Measurements from ENCODE around the gene WDR70. TPM values are rescaled to one million over a fixed set of nuclear protein-coding genes. Genes with fewer than 3 reads are reported as not detected.
A peak's percentile ranks its signal among the peaks of the same experiment; 100 is the strongest.
"Not testable (repeated sequence)": the region's sequence is repeated elsewhere in the genome, so short reads cannot be mapped to it uniquely, and the experiment has no call there.

The WDR70 gene
- total RNA-seq, 1 donor from 2014 or later = 31.3 TPM

DNA sequence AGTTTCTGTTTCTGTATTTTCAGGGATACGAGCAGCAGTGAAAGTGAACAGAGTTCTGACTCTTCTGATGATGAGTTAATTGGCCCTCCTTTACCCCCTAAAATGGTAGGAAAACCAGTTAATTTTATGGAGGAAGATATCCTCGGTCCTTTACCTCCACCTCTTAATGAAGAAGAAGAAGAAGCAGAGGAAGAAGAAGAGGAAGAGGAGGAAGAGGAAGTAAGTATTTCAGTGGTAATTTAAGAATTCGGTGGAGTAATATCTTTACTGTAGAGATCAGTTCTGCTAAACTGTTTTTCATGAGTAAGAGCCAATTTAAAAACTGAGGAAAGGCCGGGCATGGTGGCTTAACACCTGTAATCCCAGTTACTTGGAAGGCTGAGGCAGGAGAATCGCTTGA lies 17.2 kb downstream of the WDR70 start:
- no peaks in the 10 kb centered on the region for H3K9me3 ChIP-seq (ENCODE audit: insufficient read depth, low read depth, low read length)

DNA sequence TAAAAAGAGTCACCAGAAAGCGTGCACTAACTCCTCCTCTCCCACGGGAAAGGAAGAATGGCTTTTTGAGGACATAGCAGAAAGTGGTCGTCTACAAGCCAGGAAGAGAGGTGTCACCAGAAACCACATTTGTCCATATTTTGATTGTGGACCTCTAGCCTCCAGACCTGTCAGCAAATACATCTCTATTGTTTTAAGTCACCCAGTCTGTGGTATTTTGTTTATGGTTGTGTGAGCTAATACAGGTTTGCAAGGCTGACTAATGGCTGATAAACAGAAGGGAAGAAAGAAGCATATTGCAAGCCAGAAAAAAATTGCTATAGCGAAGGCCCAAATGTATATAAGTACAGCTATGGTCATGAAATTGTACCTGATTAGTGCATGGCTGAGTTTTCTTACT lies 21.4 kb downstream of the WDR70 start:
- no peak for TF ChIP-seq EZH2 (IDR thresholded peaks at IDR 0.05; ENCODE audit: insufficient read depth, low read length)
- TF ChIP-seq, protein P1, sequence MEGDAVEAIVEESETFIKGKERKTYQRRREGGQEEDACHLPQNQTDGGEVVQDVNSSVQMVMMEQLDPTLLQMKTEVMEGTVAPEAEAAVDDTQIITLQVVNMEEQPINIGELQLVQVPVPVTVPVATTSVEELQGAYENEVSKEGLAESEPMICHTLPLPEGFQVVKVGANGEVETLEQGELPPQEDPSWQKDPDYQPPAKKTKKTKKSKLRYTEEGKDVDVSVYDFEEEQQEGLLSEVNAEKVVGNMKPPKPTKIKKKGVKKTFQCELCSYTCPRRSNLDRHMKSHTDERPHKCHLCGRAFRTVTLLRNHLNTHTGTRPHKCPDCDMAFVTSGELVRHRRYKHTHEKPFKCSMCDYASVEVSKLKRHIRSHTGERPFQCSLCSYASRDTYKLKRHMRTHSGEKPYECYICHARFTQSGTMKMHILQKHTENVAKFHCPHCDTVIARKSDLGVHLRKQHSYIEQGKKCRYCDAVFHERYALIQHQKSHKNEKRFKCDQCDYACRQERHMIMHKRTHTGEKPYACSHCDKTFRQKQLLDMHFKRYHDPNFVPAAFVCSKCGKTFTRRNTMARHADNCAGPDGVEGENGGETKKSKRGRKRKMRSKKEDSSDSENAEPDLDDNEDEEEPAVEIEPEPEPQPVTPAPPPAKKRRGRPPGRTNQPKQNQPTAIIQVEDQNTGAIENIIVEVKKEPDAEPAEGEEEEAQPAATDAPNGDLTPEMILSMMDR (IDR thresholded peaks at IDR 0.05; ENCODE audit: insufficient read depth, low read depth, low read length) = no peak
- H3K4me2 ChIP-seq (ENCODE audit: low read length) = no peak overlapping the region
- no peaks in the 10 kb centered on the region for H3K79me2 ChIP-seq (ENCODE audit: insufficient read depth, low read length)
- H3K4me3 Mint-ChIP-seq (ENCODE audit: unreplicated experiment) = no peak overlapping the region
- H3K9me3 Mint-ChIP-seq (ENCODE audit: unreplicated experiment) = no peaks in the 10 kb centered on the region
- H3K9ac ChIP-seq (ENCODE audit: low read length) = no peak overlapping the region
- H3K4me1 Mint-ChIP-seq (ENCODE audit: low read depth, unreplicated experiment) = peaks cover 2% of the 10 kb centered on the region
- H3K27ac ChIP-seq (ENCODE audit: low read depth, low read length) = no peak overlapping the region
- no peak overlapping the region for H2AFZ ChIP-seq (ENCODE audit: low read depth, low read length)
- H3K27ac Mint-ChIP-seq (ENCODE audit: unreplicated experiment) = no peak overlapping the region
- peak; percentile 18 for DNase-seq (ENCODE audit: low read depth)
- H3K4me3 ChIP-seq (ENCODE audit: insufficient read depth, low read depth, low read length) = no peak overlapping the region
- no peaks in the 10 kb centered on the region for H4K20me1 ChIP-seq (ENCODE audit: insufficient read depth, low read length)
- H3K36me3 Mint-ChIP-seq (ENCODE audit: low read depth, unreplicated experiment) = peaks cover 2% of the 10 kb centered on the region
- no peaks in the 10 kb centered on the region for H3K4me1 ChIP-seq (ENCODE audit: insufficient read depth, low read length)
- no peaks in the 10 kb centered on the region for H3K27me3 ChIP-seq (ENCODE audit: insufficient read depth, low read length)
- FAIRE-seq = no peak
- no peaks in the 10 kb centered on the region for H3K9me3 ChIP-seq (ENCODE audit: insufficient read depth, low read depth, low read length)
- H3K27me3 Mint-ChIP-seq (ENCODE audit: low read depth, unreplicated experiment) = no peaks in the 10 kb centered on the region
- H3K36me3 ChIP-seq (ENCODE audit: insufficient read depth, low read length) = peaks cover 11% of the 10 kb centered on the region

More for the DNA sequence above, 17.2 kb downstream of the WDR70 start:
- no peaks in the 10 kb centered on the region for H4K20me1 ChIP-seq (ENCODE audit: insufficient read depth, low read length)
- no peak overlapping the region for H3K27ac ChIP-seq (ENCODE audit: low read depth, low read length)
- no peaks in the 10 kb centered on the region for H3K27me3 Mint-ChIP-seq (ENCODE audit: low read depth, unreplicated experiment)
- no peaks in the 10 kb centered on the region for H3K9me3 Mint-ChIP-seq (ENCODE audit: unreplicated experiment)
- H3K4me3 Mint-ChIP-seq (ENCODE audit: unreplicated experiment) = no peak overlapping the region
- peaks cover 2% of the 10 kb centered on the region for H3K4me1 Mint-ChIP-seq (ENCODE audit: low read depth, unreplicated experiment)
- H3K36me3 Mint-ChIP-seq (ENCODE audit: low read depth, unreplicated experiment) = peaks cover 6% of the 10 kb centered on the region
- H3K4me3 ChIP-seq (ENCODE audit: insufficient read depth, low read depth, low read length) = no peak overlapping the region
- H3K79me2 ChIP-seq (ENCODE audit: insufficient read depth, low read length) = no peaks in the 10 kb centered on the region
- DNase-seq (ENCODE audit: low read depth) (no peak), FAIRE-seq (no peak)
- H3K4me1 ChIP-seq (ENCODE audit: insufficient read depth, low read length) = no peaks in the 10 kb centered on the region
- H3K27me3 ChIP-seq (ENCODE audit: insufficient read depth, low read length) = no peaks in the 10 kb centered on the region
- no peak overlapping the region for H3K27ac Mint-ChIP-seq (ENCODE audit: unreplicated experiment)
- H2AFZ ChIP-seq (ENCODE audit: low read depth, low read length) = no peak overlapping the region
- TF ChIP-seq EZH2 (IDR thresholded peaks at IDR 0.05; ENCODE audit: insufficient read depth, low read length) = no peak
- TF ChIP-seq, protein P1 (IDR thresholded peaks at IDR 0.05; ENCODE audit: insufficient read depth, low read depth, low read length) = no peak
- peaks cover 20% of the 10 kb centered on the region for H3K36me3 ChIP-seq (ENCODE audit: insufficient read depth, low read length)
- no peak overlapping the region for H3K4me2 ChIP-seq (ENCODE audit: low read length)
- H3K9ac ChIP-seq (ENCODE audit: low read length) = no peak overlapping the region

DNA sequence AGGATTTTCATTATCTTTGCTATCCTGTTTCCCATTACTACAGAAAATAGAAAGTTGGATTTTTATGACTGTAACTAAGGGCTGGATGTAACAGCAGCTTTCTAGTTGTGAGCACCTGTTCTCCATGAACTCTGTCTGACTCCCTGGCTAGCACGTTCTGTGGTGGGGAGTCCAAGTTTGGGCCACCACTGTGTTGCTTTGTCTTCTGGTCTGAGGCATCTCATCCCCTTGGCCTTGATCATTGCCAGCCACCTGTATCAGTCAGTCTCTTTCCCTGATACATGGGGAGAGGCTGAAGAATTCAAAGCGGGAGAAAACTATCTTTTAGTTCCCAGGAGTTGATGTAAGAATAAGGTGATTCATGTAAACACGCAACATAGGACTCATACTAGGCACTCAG lies 33.4 kb downstream of the WDR70 start:
- Histone ChIP-seq H3K79me2 (ENCODE audit: insufficient read depth, low read length) (no peaks in the 10 kb centered on the region), H3K36me3 (ENCODE audit: insufficient read depth, low read length) (no peaks in the 10 kb centered on the region), H3K27ac (ENCODE audit: low read depth, low read length) (no peak overlapping the region), H3K9me3 (ENCODE audit: insufficient read depth, low read depth, low read length) (no peaks in the 10 kb centered on the region), H3K4me2 (ENCODE audit: low read length) (no peak overlapping the region), H4K20me1 (ENCODE audit: insufficient read depth, low read length) (no peaks in the 10 kb centered on the region), H2AFZ (ENCODE audit: low read depth, low read length) (no peak overlapping the region), H3K9ac (ENCODE audit: low read length) (no peak overlapping the region), H3K4me1 (ENCODE audit: insufficient read depth, low read length) (no peaks in the 10 kb centered on the region), H3K4me3 (ENCODE audit: insufficient read depth, low read depth, low read length) (no peak overlapping the region), H3K27me3 (ENCODE audit: insufficient read depth, low read length) (no peaks in the 10 kb centered on the region)
- Mint-ChIP-seq H3K36me3 (ENCODE audit: low read depth, unreplicated experiment) (peaks cover 12% of the 10 kb centered on the region), H3K9me3 (ENCODE audit: unreplicated experiment) (no peaks in the 10 kb centered on the region), H3K27ac (ENCODE audit: unreplicated experiment) (no peak overlapping the region), H3K4me3 (ENCODE audit: unreplicated experiment) (no peak overlapping the region), H3K27me3 (ENCODE audit: low read depth, unreplicated experiment) (no peaks in the 10 kb centered on the region), H3K4me1 (ENCODE audit: low read depth, unreplicated experiment) (no peaks in the 10 kb centered on the region)
- TF ChIP-seq, protein P1 (IDR thresholded peaks at IDR 0.05; ENCODE audit: insufficient read depth, low read depth, low read length) = no peak
- TF ChIP-seq EZH2 (IDR thresholded peaks at IDR 0.05; ENCODE audit: insufficient read depth, low read length) = no peak
- FAIRE-seq (no peak), DNase-seq (ENCODE audit: low read depth) (no peak)

DNA sequence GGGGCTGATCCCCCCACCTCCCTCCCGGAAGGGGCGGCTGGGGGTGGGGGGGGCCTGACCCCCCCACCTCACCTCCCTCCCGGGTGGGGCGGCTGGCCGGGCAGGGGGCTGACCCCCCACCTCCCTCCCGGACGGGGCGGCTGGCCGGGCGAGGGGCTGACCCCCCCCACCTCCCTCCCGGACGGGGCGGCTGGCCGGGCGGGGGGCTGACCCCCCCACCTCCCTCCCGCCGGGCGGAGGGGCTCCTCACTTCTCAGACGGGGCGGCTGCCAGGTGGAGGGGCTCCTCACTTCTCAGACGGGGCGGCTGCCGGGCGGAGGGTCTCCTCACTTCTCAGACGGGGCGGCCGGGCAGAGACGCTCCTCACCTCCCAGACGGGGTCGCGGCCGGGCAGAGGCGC lies 36.3 kb downstream of the WDR70 start:
- FAIRE-seq; H3K27ac ChIP-seq (ENCODE audit: low read depth, low read length); H3K9ac ChIP-seq (ENCODE audit: low read length); H3K27ac Mint-ChIP-seq (ENCODE audit: unreplicated experiment); H3K4me3 Mint-ChIP-seq (ENCODE audit: unreplicated experiment); DNase-seq (ENCODE audit: low read depth); H2AFZ ChIP-seq (ENCODE audit: low read depth, low read length); H4K20me1 ChIP-seq (ENCODE audit: insufficient read depth, low read length); H3K79me2 ChIP-seq (ENCODE audit: insufficient read depth, low read length); H3K9me3 Mint-ChIP-seq (ENCODE audit: unreplicated experiment); H3K4me1 Mint-ChIP-seq (ENCODE audit: low read depth, unreplicated experiment); H3K27me3 ChIP-seq (ENCODE audit: insufficient read depth, low read length); H3K4me3 ChIP-seq (ENCODE audit: insufficient read depth, low read depth, low read length); H3K4me2 ChIP-seq (ENCODE audit: low read length); H3K4me1 ChIP-seq (ENCODE audit: insufficient read depth, low read length); H3K36me3 ChIP-seq (ENCODE audit: insufficient read depth, low read length); H3K9me3 ChIP-seq (ENCODE audit: insufficient read depth, low read depth, low read length); H3K27me3 Mint-ChIP-seq (ENCODE audit: low read depth, unreplicated experiment): not testable (repeated sequence)
- peaks cover 12% of the 10 kb centered on the region for H3K36me3 Mint-ChIP-seq (ENCODE audit: low read depth, unreplicated experiment)

Measured in astrocyte (in vitro differentiated cells and primary cell).